ENCODE results near the gene CYB5R3.
"Not testable (repeated sequence)": the region's sequence is repeated elsewhere in the genome, so short reads cannot be mapped to it uniquely, and the experiment has no call there.

The CYB5R3 gene

GRCh38 chr22:42621505-42622002, 27.6 kb downstream of the CYB5R3 start:
- no peak for DNase-seq (ENCODE audit: low read depth)
- H3K4me3 ChIP-seq (ENCODE audit: low read length): no peak overlapping the region
- TF ChIP-seq CTCF (conservative IDR thresholded peaks at IDR 0.05; ENCODE audit: low read depth, low read length): peak; percentile 99

GRCh38 chr22:42620084-42620483, 29.1 kb downstream of the CYB5R3 start:
- no peak for TF ChIP-seq CTCF (conservative IDR thresholded peaks at IDR 0.05; ENCODE audit: low read depth, low read length)
- DNase-seq (ENCODE audit: low read depth): no peak

GRCh38 chr22:42619261-42620063, 29.7 kb downstream of the CYB5R3 start:
- no peak for TF ChIP-seq CTCF (conservative IDR thresholded peaks at IDR 0.05; ENCODE audit: low read depth, low read length)
- H3K4me3 ChIP-seq (ENCODE audit: low read length): no peak overlapping the region
- DNase-seq (ENCODE audit: low read depth): no peak

More at GRCh38 chr22:42620084-42620483, 29.1 kb downstream of the CYB5R3 start:
- no peak overlapping the region for H3K4me3 ChIP-seq (ENCODE audit: low read length)

GRCh38 chr22:42617155-42617983, 31.8 kb downstream of the CYB5R3 start:
- no peak overlapping the region for H3K4me3 ChIP-seq (ENCODE audit: low read length)
- no peak for DNase-seq (ENCODE audit: low read depth)
- TF ChIP-seq CTCF (conservative IDR thresholded peaks at IDR 0.05; ENCODE audit: low read depth, low read length): no peak

GRCh38 chr22:42615860-42616175, 33.4 kb downstream of the CYB5R3 start:
- DNase-seq (ENCODE audit: low read depth): not testable (repeated sequence)
- H3K4me3 ChIP-seq (ENCODE audit: low read length): peak overlapping the region; percentile 1

- TF ChIP-seq CTCF (conservative IDR thresholded peaks at IDR 0.05; ENCODE audit: low read depth, low read length): no peak
- peak; percentile 98 for DNase-seq (ENCODE audit: low read depth)
- peak overlapping the region; percentile 82 for H3K4me3 ChIP-seq (ENCODE audit: low read length)
These were observed 33.9 kb downstream of the CYB5R3 start for GRCh38 chr22:42615092-42615859.

Measured in retinal pigment epithelial cell (primary cell).